ENCODE results near the gene MAGOH. TPM values are rescaled to one million over a fixed set of nuclear protein-coding genes. Genes with fewer than 3 reads are reported as not detected.
A peak's percentile ranks its signal among the peaks of the same experiment; 100 is the strongest.

Gene MAGOH
- total RNA-seq, 2 donors from 2014 or later: 34.0 to 49.7 TPM

DNA sequence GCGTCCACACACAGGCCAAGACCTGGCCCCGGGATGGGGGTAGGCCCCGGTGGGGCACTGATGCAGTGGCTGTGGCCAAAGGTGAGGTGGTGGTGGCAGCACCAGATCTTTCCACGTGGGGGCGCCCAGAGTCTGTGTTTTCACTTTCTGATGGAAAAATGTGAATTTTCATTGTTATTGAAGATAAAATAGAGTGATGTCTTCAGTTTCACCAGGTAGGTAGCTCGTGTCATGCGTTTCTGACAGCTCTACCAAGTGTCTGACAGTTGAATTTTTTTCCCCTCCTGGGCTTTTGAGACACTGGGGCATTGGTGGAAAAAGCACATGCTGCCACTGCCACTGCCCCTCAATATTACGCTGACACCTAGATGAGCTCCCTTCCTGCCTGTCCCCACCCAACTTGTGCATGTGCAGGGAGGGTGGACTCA, 40.0 kb upstream of the MAGOH start:
- DNase-seq: peak; percentile 57
- Histone ChIP-seq H3K27ac (no peak overlapping the region), H3K9me3 (no peaks in the 10 kb centered on the region), H3K36me3 (no peaks in the 10 kb centered on the region), H3K27me3 (no peaks in the 10 kb centered on the region), H3K9ac (ENCODE audit: low read depth in 2 of 2, low read length in 2 of 2) (no peak overlapping the region), H3K4me3 (no peak overlapping the region), H3K4me1 (no peaks in the 10 kb centered on the region)
- intact Hi-C loops (cut with DNase I): no loop called here
- TF ChIP-seq, protein P1, sequence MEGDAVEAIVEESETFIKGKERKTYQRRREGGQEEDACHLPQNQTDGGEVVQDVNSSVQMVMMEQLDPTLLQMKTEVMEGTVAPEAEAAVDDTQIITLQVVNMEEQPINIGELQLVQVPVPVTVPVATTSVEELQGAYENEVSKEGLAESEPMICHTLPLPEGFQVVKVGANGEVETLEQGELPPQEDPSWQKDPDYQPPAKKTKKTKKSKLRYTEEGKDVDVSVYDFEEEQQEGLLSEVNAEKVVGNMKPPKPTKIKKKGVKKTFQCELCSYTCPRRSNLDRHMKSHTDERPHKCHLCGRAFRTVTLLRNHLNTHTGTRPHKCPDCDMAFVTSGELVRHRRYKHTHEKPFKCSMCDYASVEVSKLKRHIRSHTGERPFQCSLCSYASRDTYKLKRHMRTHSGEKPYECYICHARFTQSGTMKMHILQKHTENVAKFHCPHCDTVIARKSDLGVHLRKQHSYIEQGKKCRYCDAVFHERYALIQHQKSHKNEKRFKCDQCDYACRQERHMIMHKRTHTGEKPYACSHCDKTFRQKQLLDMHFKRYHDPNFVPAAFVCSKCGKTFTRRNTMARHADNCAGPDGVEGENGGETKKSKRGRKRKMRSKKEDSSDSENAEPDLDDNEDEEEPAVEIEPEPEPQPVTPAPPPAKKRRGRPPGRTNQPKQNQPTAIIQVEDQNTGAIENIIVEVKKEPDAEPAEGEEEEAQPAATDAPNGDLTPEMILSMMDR (IDR thresholded peaks at IDR 0.05): peak; percentile 89

DNA sequence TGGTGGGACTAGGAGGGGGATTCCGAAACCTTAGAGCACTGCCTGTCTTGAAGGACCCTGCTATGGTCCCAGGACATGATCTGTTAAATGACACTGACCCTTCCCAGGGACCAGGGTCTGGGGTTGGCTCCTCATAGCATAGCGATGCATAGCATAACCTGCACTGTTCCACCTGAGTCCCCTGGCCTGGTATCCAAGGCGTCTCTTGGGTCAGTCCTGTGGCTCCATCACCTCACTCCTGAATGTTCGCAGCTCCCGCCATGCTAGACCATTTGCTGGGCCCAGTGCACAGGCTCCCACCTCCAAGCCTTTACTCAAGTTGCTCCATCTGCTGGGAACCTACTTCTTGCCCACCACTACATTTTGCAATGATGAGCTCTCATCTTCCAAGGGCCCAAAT, 39.0 kb upstream of the MAGOH start:
- DNase-seq: no peak
- intact Hi-C loops (cut with DNase I): no loop called here

DNA sequence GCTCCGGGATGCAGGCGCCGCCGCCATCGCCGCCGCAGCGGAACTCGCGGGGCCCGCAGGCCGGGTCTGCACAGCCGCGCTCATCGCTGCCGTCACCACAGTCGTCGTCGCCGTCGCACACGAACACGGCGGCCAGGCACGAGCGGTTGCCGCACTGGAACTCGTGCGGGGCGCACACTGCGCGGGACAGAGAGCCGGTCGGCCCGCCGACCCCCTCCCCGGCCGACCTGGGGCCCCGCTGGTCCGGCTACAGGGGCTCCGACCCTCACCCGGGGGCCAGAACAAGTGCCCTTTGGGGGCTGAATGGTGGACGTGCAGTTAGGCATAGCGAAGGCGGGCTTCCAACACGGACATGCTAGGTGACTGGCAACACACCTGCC, 38.6 kb upstream of the MAGOH start:
- TF ChIP-seq, protein P1 (IDR thresholded peaks at IDR 0.05): no peak
- Histone ChIP-seq H3K9me3 (no peaks in the 10 kb centered on the region), H3K9ac (ENCODE audit: low read depth in 2 of 2, low read length in 2 of 2) (no peak overlapping the region), H3K27me3 (no peaks in the 10 kb centered on the region), H3K4me3 (no peak overlapping the region), H3K27ac (no peak overlapping the region), H3K36me3 (no peaks in the 10 kb centered on the region), H3K4me1 (no peaks in the 10 kb centered on the region)
- intact Hi-C loops (cut with DNase I): no loop called here
- no peak for DNase-seq

More for the DNA sequence above, 39.0 kb upstream of the MAGOH start:
- Histone ChIP-seq H3K9ac (ENCODE audit: low read depth in 2 of 2, low read length in 2 of 2) (no peak overlapping the region), H3K27me3 (no peaks in the 10 kb centered on the region), H3K9me3 (no peaks in the 10 kb centered on the region), H3K27ac (no peak overlapping the region), H3K4me3 (no peak overlapping the region), H3K4me1 (no peaks in the 10 kb centered on the region), H3K36me3 (no peaks in the 10 kb centered on the region)
- TF ChIP-seq, protein P1 (IDR thresholded peaks at IDR 0.05): no peak

DNA sequence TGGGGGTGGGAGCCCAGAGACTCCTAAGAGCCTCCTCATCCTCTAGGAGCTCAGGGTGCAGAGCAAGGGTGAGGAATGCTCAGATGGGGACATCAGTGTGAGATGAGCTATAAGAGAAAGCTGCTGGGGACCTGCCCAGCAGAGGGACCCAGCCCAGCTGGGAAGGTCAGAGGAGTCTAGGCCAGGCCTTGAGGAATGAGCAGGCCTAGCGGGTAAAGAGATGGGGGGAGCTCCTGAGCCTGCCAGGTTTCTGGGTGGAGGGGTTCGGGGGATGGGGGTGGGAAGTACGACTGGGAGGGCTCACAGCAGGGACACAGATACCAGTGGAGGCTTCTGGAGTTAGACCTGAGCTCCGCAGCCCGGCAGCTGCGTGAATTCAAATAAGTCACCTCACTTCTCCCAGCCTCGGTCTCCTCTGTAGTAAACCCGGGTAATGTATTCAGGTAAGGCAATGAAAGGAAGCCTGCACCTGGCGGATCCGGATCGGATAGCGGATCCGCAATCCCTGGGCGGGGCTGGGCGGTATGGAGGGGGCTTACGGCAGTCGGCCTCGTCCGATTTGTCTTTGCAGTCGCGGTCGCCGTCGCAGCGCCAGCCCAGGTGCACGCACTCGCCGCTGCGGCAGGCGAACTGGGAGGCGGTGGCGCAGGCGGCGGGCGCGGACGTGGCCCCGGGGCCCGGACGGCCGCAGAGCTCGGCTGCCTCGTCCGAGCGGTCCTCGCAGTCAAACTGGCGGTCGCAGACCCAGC, 38.0 kb upstream of the MAGOH start:
- H3K36me3 ChIP-seq: no peaks in the 10 kb centered on the region
- H3K9ac ChIP-seq (ENCODE audit: low read depth in 2 of 2, low read length in 2 of 2): no peak overlapping the region
- DNase-seq: no peak
- H3K27me3 ChIP-seq: no peaks in the 10 kb centered on the region
- no peaks in the 10 kb centered on the region for H3K4me1 ChIP-seq
- no peaks in the 10 kb centered on the region for H3K9me3 ChIP-seq
- intact Hi-C loops (cut with DNase I): no loop called here
- TF ChIP-seq, protein P1 (IDR thresholded peaks at IDR 0.05): no peak
- H3K27ac ChIP-seq: no peak overlapping the region
- H3K4me3 ChIP-seq: no peak overlapping the region

DNA sequence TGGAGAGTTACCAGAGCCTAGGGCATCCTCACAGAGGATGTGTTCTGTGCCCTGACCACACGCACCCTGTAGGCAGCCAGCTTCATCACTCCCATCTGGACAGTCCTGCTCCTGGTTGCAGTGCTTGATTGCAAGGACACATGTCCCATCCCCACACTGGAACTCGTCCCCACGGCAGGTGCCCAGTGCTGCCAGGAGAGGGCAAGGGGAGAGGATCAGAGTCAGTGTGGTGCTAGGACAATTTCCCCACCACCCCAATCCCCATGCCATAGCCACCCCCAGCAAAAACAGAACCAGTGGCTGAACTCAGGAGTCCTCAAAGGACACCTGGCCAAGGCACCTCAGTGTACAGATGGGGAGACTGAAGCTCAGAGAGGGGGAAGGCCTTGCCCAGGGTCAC, 37.2 kb upstream of the MAGOH start:
- H3K27me3 ChIP-seq: no peaks in the 10 kb centered on the region
- intact Hi-C loops (cut with DNase I): no loop called here
- H3K36me3 ChIP-seq: no peaks in the 10 kb centered on the region
- no peak overlapping the region for H3K9ac ChIP-seq (ENCODE audit: low read depth in 2 of 2, low read length in 2 of 2)
- TF ChIP-seq, protein P1 (IDR thresholded peaks at IDR 0.05): no peak
- no peak for DNase-seq
- H3K9me3 ChIP-seq: no peaks in the 10 kb centered on the region
- no peak overlapping the region for H3K27ac ChIP-seq
- H3K4me3 ChIP-seq: no peak overlapping the region
- no peaks in the 10 kb centered on the region for H3K4me1 ChIP-seq

Measured in colonic mucosa (tissue), 4 donors.